Limb (tissue), 2 donors: ENCODE data around the gene RTN4R.

Experiments
- DNase-seq, 2 donors: peaks; one replicate each; pipeline ENCODE4 v3.0.0-alpha.2; 2016; ENCODE audit errors: extremely low spot score in 2 of 2

Gene RTN4R

DNA sequence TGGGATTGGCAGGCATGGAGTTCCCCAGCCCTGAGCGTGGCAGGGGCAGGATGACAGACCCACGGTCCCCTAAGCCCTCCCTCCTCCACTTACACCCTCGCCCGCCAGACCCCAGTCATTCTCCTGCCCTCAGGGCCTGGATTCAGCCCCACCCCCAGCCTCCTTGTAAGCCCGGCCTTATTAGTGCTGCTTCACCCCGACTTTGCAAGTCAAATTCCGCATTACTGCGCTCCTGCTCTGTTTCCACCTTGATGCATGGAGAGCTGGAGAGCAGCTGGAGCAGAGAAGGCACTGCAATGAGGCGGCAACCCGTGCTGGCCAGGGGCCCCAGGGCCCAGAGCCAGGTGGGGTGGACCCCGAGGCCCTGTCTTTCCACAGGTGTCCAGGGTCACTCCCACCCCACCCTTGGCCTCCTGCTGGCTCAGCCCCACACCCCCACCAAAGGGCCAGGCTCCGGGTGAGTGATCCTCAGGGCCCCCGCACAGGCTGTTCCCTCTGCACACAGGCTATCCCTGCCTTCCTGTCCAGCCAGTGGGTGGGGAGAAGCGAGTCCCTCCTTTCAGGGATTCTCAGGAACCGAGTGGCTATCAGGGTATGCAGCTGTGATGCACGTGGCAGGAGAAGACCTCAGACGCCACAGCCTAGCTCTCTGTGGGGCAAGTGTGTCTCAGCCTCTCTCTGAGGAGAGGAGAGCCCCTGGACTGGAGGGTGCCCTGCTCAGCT is 36.4 kb downstream of the RTN4R start:
- no peak for DNase-seq

DNA sequence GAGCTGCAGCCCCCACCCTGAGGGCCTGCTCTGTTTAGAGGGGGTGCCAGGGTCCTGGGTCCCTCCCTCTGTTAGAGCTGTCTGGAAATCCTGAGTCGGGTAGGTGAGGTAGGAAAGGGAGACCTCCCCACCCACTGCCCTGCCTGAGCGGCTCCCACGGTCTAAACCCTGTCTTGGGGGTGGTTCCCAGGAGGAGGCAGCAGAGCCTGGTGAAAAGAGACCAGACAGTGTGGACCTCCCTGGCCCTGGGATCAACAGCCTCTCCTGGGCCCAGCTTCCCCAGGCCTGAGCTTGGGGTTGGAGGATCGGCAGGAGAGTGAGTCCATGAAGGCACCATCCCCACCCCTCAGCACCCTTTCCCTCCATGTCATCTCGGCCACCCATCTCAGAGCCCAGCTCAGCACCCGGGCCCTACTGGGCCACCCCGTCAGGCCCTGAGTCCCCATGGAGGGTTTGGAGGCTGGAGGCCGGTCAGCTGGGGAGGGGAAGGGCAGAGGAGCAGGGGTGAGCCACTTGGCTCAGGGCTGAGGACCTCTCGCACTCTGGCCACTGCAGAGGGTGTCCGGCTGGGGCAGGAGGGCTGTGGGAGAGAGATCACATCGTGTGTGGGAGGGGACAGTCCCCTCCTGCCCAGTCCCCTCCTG is 37.2 kb downstream of the RTN4R start:
- no peak for DNase-seq

DNA sequence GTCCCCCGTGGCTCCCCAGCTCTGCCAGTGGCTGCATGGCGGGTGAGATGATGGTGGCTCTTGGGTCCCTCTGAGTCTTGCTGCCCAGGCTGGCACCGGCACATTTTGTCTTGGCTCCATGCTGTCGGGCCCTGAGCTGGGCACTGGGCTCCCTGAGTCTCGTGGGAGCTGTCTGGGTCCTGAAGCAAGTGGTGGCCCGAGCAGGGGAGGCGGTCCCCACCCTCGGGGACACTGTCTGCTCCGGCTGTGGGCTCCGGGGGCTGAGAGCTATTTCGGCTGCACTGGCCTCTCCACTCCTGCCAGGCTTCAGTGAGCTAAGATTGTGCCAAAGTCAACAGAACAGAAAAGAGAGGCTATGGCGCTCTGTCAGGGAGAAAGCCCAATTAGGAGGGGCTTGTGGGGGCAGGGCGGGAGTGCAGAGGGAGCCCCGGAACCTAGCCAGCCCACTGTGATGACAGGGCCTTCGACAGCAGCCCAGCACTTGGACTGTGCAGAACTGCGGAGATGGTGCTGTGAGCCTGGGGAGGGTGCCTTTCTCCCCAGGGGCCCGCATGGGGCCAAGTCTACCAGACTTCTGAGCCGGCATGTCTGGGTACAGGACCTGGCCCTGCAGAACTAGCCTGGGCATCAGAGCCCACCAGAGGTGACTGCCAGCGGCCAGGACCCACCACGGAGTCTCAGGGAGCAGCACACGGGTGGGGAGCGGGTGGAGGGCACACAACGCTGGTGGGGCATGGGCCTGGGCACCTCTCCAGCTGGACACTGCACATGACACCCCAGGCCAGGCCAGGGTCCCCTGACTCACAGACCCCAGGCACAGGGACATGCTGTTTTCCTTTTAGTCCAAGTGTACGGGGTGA is 38.0 kb downstream of the RTN4R start:
- peak in 1 of 2 donors; percentile 59 for DNase-seq

DNA sequence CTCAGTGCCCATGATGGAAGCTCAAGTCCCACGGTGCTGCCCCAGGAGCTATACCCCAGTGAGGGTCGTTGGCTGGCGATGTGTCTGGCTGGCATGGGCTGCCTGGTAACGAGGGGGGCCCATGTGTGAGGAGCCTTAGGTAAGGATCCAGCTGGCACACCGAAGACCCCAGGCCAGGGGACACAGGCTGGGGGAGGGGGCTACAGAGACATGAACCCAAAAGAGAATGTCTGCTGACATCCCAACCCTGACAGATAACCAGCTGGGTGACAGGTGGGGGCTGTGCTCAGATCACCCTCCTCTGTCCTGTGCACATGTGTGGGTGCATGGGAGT is 39.2 kb downstream of the RTN4R start:
- DNase-seq, result no peak

DNA sequence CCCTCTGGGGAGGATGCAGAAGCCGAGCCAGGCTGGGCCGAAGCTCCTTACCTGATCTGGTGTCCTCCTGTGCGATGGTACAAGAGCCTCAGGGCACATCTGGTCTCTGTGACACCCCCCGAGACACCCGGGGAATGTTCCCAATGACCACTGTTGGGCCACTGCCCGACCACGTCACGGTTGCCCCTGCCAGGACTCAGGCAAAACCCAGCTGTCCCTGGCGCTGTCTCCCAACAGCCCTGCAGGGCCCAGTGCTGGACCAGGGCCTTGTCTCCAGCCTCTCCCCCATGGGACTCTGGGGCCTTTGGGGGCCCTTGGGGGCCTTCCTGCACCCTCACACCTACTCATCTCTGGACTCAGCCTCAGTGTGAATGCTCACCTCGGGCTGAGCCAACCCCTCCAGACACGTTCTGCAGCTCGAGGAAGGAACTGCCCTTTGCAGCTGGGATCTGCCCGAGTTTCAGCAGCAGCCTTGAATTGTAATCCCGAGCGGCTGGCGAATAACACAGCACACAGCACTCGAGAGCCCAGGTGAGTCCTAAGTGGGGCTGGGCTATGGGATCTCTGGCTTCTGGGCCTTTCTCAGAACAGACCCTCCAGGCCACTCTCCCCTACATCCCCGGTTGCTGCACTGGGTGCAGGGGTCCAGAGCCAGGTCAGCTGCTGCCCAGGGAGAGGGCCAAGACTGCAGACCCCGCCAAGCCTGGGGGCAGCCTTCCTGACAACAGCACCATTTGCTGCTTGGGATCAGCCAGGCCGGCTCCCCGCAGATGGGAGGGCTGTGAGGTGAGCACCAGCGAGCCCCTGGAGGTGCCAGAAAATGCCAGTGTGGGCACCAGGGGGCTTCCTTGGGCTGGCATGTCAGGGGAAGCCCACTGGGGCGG is 39.8 kb downstream of the RTN4R start:
- no peak for DNase-seq

DNA sequence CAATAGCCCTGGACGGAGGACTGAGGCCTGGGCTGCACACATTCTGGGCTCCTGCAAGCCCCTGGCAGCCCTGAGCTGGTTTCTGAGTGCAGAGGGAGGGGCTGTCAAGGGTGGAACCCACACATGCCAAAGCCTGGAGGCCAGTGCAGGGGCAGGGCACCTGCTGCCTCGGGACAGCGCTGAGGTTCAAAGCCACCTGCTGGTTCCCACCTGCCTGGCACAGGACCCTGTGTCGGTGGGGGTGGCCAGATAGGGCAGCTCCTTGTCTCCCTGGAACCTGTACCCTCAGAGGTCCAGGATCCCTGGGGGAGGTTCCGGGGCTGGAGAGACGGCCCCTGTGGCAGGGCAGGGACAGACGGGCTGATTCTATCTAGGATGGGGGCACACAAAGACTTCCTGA is 40.8 kb downstream of the RTN4R start:
- DNase-seq, result no peak

DNA sequence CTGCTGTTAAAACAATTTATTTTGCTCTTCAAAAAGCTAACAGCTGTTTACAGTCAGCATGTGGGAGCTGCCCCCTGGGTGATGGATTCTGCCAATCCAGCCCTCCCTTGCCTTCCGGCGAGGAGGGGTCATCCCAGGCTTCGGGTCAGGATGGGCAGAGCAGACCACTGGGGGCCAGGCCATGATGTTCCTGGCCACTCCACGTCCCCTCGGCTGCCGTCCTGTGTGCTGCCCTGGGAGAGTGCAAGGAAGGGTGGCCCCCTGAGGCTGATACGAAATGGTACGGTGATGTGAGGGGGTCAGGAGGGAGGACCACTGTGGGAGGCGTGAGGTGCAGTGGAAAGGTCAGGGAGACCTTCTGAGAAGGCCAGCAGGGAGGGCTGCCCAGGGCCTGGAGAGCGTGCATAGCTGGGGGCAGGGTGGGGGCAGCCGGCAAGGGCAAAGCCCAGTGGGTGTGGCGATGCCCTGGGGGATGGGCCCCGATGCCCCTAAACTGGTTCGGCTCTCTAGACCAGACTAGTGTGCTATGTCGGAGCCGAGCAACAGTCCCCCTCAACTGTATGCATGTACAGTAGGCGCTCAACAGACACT is 41.3 kb downstream of the RTN4R start:
- no peak for DNase-seq

DNA sequence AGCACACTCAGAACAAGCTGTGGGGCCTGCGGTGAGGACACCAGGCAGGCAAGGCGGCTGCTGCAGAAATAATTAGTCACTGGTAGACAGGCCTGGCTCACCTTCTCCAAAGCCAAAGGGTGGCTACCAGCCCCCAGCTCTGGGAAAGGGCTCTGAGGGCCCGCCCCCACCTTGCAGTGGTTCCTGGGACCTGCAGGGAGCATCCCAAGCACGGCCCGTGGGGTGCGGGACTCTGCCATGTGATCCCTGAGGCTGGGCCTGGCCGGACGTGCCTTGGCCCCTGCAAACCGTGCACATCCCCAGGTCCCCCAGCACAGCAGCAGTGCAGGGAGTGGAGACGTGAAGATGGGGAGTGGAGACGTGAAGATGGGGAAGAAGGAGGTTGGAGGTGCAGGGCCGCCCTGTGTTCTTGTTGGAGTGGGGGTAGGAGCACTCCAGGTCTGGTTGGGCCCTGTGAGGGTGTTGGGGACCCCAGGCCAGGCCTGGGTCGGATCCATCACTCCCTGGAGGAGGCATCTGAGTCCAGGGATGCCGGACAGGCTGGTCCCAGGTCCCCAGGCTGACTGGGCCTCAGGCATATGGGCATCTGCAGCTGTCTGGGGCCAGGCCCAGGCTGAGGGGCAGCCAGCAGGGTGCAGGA is 41.9 kb downstream of the RTN4R start:
- DNase-seq, result no peak

DNA sequence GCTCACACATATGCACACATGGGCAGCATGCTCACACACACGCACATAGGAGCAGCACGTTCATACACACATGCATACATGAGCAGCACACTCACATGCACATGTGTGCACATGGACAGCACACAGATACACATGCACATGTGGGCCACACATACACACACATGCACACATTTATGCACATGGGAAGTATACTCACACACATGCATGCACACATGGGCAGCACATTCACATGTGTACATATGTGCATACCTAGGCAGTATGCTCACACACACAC is 42.5 kb downstream of the RTN4R start:
- no peak for DNase-seq

DNA sequence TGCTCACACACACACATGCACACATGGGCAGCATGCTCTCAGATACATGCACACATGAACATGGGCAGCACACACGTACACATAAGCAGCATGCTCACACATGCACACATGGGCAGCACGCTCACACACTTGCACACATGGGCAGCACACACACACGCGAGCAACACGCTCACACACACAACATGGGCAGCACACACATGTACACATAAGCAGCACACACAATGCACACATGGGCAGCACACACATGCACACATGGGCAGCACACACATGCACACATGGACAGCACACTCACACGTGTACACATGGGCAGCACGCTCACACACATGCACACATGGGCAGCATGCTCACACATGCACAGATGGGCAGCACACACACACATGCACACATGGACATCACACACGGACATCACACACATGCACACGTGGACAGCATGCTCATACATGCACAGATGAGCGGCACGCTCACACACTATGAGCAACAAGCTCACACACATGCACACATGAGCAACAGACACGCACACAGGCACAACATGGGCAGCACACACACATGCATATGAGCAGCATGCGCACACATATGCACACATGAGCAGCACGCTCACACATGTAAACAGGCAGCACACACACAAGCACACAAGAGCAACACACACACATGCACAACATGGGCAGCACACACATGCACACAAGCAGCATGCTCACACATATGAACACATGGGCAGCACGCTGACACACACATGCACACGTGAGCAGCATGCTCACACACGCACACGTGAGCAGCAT is 43.0 kb downstream of the RTN4R start:
- no peak for DNase-seq

DNA sequence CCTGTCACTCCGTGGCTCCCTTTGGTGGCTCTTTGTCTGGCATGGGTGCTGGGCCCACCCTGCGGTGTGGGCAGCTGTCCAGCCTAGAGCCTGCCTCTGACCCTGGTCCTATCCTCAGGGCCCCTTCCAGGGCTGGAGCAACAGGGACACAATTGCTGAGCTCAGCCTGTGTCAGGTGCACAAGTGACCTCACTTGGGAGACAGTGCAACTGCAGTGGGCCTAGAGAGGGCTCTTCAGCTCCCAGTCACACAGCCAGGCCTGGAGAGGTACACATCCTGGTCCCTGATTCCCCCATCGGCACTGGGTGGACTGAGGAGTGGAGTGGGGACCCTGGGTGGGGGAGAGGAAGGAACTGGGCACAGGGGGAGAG is 43.9 kb downstream of the RTN4R start:
- no peak for DNase-seq

DNA sequence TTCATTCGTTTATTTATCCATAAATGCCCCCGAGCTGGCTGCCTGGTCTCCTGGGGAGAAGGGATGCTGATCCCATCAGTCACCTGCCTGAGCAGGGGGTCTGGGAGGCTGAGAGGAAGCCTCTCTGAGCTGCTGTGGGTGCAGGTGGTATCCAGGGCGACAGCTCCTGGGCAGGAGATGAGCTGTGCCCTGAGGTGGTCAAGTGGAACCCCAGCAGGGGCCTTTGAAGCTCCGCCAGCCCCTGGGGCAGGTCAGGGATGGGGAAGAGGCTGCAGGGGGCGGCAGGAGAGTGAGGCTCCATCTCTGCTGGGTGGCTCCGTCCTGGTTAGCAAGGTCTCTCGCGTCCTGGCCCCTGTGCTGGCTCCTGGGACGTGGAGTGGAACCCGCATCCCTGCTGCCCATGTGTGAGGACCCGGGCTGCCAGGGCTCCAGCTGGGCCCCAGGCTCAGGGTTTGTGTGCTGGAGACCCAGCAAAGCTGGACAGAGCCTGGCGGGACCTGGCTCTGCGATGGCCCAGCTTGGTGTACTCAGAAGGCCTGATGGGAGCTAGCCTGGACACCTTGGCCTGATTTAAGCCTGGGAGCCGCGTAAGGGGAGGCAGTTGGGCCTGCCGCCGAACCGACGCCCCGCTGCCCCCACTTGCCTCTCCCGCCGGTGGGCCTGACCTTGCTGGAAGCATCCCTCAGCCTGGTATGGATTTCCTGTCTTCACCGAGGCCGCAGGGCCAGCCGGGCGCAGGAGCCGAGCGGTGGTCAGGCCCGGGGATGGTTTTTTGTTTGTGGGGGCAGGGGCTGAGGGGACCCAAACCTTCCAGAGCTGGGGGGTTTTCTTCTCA is 44.5 kb downstream of the RTN4R start:
- DNase-seq, result no peak

DNA sequence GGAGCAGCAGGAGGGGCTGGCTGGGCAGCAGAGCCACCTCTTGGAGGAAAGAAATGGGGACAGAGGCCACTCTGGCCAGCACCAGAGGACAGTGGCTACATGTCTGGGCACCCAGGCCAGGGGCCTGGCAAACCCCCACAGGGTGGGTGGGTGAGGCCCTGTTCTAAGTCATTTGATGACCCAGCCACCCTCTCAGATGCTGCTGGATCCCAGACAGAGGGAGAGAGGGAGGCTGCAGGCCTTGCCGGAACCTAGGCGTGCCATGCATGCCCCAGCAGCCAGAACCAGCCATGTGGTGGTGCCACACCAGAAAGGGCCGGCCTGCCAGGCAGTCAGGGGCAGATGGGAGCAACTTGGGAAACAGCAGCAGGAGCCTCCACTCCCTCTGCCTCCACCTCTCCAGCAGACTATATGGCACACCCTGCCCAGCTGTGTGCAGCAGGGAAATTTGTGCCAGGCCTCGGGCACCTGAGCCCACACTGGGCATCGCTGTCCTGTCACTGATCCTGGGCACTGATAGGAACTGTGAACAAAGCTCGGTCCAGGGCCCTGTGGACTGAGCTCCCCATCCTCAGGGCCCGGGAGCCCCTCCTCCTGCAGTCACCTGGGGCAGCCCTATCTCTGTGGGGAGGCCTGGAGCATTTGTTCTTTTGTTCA is 45.2 kb downstream of the RTN4R start:
- no peak for DNase-seq

DNA sequence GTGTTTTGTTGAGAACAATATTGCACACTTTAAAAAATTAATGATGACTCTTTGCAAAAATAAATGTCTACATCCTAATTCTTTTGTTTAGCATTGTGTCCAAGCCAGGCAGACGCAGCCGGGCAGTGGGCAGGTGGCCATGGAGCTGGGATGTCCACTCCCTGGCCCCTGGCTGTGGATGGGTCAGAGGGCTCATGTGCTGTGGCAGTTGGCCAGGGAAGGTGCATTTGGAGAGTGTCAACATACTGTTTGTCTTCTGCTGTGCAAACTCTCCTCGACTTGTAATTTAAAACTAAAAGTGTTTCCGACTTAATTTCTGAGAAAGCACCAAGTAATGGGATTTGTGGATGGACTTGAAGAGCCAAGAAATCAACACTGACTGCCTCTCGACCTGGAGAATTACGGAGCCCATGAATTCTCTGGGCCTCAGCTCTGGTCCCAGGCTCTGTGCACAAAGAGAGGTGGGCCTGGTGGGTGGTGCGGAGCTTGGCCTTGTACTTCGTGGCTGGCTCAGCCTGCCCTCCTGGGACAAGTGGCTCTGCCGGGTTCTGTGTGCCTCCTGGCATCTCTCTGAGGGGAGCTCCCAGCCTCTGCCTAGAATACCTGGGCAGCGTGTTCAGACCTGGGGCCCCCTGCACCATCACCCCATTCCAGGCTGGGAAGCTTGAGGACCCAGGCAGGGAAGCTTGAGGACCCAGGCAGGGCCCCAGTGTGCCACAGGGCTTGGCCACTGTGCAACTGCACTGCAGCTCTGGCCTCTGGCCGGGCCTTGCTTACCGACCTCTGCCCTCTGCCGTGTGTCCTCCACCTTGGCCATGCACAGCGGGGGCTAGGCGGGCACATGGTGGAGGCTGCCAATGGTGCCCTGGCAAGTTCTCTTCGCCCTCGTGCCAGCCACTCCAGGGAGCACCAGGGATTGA is 46.4 kb downstream of the RTN4R start:
- no peak for DNase-seq

DNA sequence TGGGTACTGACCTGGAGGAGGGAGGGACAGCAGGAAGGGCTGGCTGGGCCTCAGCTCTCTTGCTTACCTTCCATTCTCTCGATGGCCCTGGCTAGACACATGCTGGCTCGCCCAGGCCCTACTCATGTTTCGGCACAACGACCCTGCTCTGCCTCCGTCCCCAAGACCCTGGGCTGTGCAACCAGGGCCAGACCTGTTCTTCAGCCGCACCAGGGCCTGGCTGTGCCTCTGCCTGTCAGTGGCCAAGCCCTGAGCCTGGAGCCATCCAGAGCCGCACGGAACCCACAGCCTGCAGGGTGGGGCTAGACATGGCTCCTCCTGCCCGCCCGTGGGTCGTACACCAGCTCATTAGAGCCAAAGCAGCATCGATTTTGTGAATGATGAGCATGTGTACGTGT is 47.5 kb downstream of the RTN4R start:
- no peak for DNase-seq

DNA sequence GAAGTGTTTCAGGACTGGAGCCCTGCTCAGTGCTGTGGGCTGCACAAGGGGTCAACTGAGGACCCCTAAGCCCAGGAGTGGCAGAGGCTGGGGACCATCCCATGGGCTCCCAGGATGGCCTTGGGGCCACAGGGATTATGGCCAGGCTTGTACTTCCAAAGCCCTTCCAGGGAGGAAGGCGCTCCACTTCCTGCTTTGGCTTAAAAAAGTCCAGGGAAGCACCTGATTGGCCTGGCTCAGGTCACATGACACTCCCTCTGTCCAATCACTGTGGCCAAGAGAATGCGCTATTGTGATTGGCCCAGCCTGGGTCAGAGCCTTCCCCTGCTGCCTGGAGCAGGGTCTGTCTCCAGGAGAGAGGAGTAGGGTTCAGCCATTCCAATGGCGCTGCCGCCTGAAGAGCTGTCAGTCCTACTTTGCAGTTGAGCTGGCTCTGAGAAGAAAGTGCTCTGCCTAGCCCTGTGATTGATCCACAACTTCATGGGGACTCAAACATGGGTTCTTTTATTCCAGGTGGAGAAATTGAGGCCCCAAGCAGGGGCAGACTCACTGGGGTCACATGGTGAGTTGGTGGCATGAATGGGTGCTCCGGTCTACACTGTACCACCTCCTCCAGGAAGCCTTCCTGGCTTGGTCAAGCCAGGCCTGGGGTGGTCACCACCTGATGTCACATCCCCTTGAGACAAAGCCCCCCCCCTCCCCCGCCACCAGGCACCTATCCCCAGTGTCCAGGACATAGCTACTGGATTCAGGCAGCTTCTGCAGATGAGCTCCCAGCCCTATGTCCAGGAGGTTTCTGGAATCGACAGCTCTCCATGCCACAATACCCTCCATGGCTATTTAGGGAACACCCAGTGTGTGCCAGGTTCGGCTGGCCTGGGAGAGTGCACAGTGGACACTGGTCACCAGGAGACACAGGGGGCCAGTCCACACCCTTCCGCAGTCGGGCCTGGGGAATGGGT is 48.2 kb downstream of the RTN4R start:
- DNase-seq, result no peak

DNA sequence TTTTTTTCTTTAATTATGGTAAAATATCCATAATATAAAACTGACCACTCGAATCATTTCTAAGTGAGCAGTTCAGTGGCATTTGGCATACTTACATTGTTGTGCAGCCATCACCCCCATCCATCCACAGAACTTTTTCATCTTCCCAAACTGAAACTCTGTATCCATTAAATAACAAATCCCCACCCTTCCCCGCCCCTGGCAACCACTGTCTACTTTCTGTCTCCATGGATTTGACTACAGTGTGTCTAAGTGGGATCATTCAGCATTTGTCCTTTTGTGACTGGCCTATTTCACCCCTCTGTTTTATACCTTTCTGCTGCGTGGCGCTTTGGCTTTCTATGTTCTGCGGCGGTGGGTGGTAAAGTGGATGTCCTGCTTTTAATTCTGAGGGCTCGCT is 49.1 kb downstream of the RTN4R start:
- DNase-seq, result no peak
